A549 (cell line): ENCODE measurements around the gene OR11H6.

Experiments
- CEBPB ChIP-seq, 2 experiments: fragments of >200 bp in 1 of 2; sonication (Bioruptor Twin) in 1 of 2; formaldehyde crosslinking in 1 of 2; IDR thresholded peaks; 2 replicates each; pipeline ENCODE4 v1.6.1; 2012 to 2016
- CTCF ChIP-seq: fragments of >200 bp; sonication (Bioruptor Twin); formaldehyde crosslinking; IDR thresholded peaks from 3 replicates; pipeline ENCODE4 v1.5.1; 2016
- MAX ChIP-seq: IDR thresholded peaks from 2 replicates; pipeline ENCODE4 v1.6.1; 2012
- REST ChIP-seq: fragments of 200-600 bp; sonication (generic); IDR thresholded peaks from 2 replicates; pipeline ENCODE4 v1.6.1; 2016; ENCODE audit warnings: antibody characterized with exemption, mild to moderate bottlenecking, moderate library complexity

- TF ChIP-seq CEBPB (IDR thresholded peaks at IDR 0.05) (no peak), CTCF (no peak), MAX (no peak), REST (no peak)
Measured at GRCh38 chr14:20204721-20205120, 18.8 kb upstream of the OR11H6 start.
